K562 (cell line): ENCODE measurements around the gene TCEAL4. TPM values are rescaled to one million over a fixed set of nuclear protein-coding genes. Genes with fewer than 3 reads are reported as not detected.

Source experiments
- ATAC-seq: fragments of 200-7000 bp; cut with Tn5 transposase; 3 replicates; pipeline ENCODE4 v1.9.1; 2020; ENCODE audit warnings: moderate library complexity
- BruUV-seq: library from RNA; stranded (reverse); fragments of 400-500 nt; replicated peaks from 2 replicates; lab custom pipeline; 2021; lab: Mats Ljungman, UMichigan
- CTCF ChIA-PET: fragments of 300-600 bp; formaldehyde crosslinking; extraction: SDS; loops from one replicate; lab custom pipeline; 2021; ENCODE audit warnings: low intra/inter-chr PET ratio; lab: Yijun Ruan, JAX
- POLR2A ChIA-PET: fragments of 300-600, 350-650 bp; sonication (Branson Sonifier 250); formaldehyde crosslinking; extraction: SDS; loops from one replicate; lab custom pipeline; 2021; ENCODE audit warnings: antibody characterized with exemption, inconsistent platforms; lab: Yijun Ruan, JAX
- DNase-seq, 4 experiments: peaks; one replicate each; pipeline versions ENCODE4 v3.0.0 to v3.0.0-alpha.2; 2011 to 2018; ENCODE audit warnings: low spot score in 3 of 4, mixed read lengths in 3 of 4; ENCODE audit errors: extremely low read depth in 1 of 4
- FAIRE-seq: peaks from 2 replicates; lab custom pipeline; 2011; peaks lifted over from hg19 to GRCh38; lab: Jason Lieb, UNC
- H2AFZ ChIP-seq: 2 replicates; pipeline ENCODE4 v1.6.0; 2011; ENCODE audit warnings: low read depth, low read length, control low read depth, inconsistent platforms
- H3K27ac ChIP-seq: fragments of 200-600 bp; 3 replicates; pipeline ENCODE4 v1.8.0; 2011; ENCODE audit warnings: low read depth, mild to moderate bottlenecking, control low read depth, inconsistent platforms, low read length, moderate library complexity, mixed read lengths; ENCODE audit errors: extremely low read depth
- H3K27me3 ChIP-seq, 2 experiments: fragments of 300-600 bp in 1 of 2; 2 replicates in 1 of 2; 3 replicates in 1 of 2; pipeline versions ENCODE4 v1.6.0 to v1.8.0; 2011; ENCODE audit warnings: inconsistent platforms in 2 of 2, low read length in 2 of 2, mild to moderate bottlenecking in 1 of 2, mixed read lengths in 1 of 2, moderate library complexity in 1 of 2; ENCODE audit not compliant: control insufficient read depth in 2 of 2, insufficient read depth in 2 of 2
- H3K36me3 ChIP-seq: fragments of 300-600 bp; 3 replicates; pipeline ENCODE4 v1.8.0; 2011; ENCODE audit warnings: mild to moderate bottlenecking, low read length, inconsistent platforms; ENCODE audit not compliant: control insufficient read depth, insufficient read depth
- H3K4me1 ChIP-seq, 2 experiments: fragments of 200-600 bp in 1 of 2; replicated peaks in 1 of 2; 2 replicates in 1 of 2; 3 replicates in 1 of 2; pipeline versions ENCODE4 v1.5.1 to v1.8.0; 2011; ENCODE audit warnings: inconsistent platforms in 2 of 2, low read length in 2 of 2, mild to moderate bottlenecking in 1 of 2, mixed read lengths in 1 of 2, moderate library complexity in 1 of 2; ENCODE audit not compliant: control insufficient read depth in 2 of 2, insufficient read depth in 2 of 2
- H3K4me2 ChIP-seq: 2 replicates; pipeline ENCODE4 v1.6.1; 2011; ENCODE audit warnings: low read length, control low read depth, inconsistent platforms, mixed read lengths; ENCODE audit not compliant: insufficient read depth
- H3K4me3 ChIP-seq: fragments of 200-600 bp; sonication (generic), shearing (Covaris generic); 2 replicates; pipeline ENCODE4 v1.5.1; 2016; ENCODE audit warnings: control low read depth, inconsistent platforms
- H3K79me2 ChIP-seq: fragments of 200-600 bp; 3 replicates; pipeline ENCODE4 v1.8.0; 2011; ENCODE audit warnings: low read length, inconsistent platforms; ENCODE audit not compliant: control insufficient read depth, insufficient read depth
- H3K9ac ChIP-seq, 2 experiments: 2 replicates each; pipeline versions ENCODE4 v1.6.0 to v1.6.1; 2011; ENCODE audit warnings: low read depth in 2 of 2, low read length in 2 of 2, control low read depth in 1 of 2, inconsistent platforms in 1 of 2, mild to moderate bottlenecking in 1 of 2, mixed read lengths in 1 of 2; ENCODE audit not compliant: insufficient read depth in 1 of 2
- H3K9me1 ChIP-seq: one replicate; pipeline ENCODE4 v1.6.0; 2011; ENCODE audit warnings: inconsistent platforms, mild to moderate bottlenecking, low read length, moderate library complexity; ENCODE audit not compliant: control insufficient read depth, insufficient read depth
- H3K9me3 ChIP-seq: replicated peaks from 2 replicates; pipeline ENCODE4 v1.5.1; 2011; ENCODE audit warnings: low read depth, low read length, inconsistent platforms; ENCODE audit not compliant: control insufficient read depth, insufficient read depth
- H4K20me1 ChIP-seq: replicated peaks from 2 replicates; pipeline ENCODE4 v1.6.1; 2011; ENCODE audit warnings: low read length, inconsistent platforms, mixed read lengths; ENCODE audit not compliant: control insufficient read depth, insufficient read depth
- PCBP2 ChIP-seq: fragments of 200-400 bp; formaldehyde crosslinking; IDR thresholded peaks from 2 replicates; pipeline ENCODE4 v1.6.1; 2018; ENCODE audit warnings: low read length, low read depth, mild to moderate bottlenecking, moderate library complexity; ENCODE audit not compliant: poor library complexity, severe bottlenecking
- RB1 ChIP-seq: fragments of 450-650 bp; IDR thresholded peaks from 2 replicates; pipeline ENCODE4 v1.6.1; 2017; ENCODE audit warnings: low read depth, mild to moderate bottlenecking
- SIN3B ChIP-seq: fragments of 450-650 bp; IDR thresholded peaks from 2 replicates; pipeline ENCODE4 v1.6.1; 2017; ENCODE audit warnings: low read depth, mild to moderate bottlenecking, moderate library complexity
- ZNF3 ChIP-seq: fragments of 250-450 bp; sonication (Bioruptor Pico); IDR thresholded peaks from 2 replicates; pipeline ENCODE4 v1.5.0; 2021; ENCODE audit warnings: mild to moderate bottlenecking, moderate library complexity
- ZNF311 ChIP-seq: fragments of 250-450 bp; sonication (Bioruptor Pico); IDR thresholded peaks from 2 replicates; pipeline ENCODE4 v1.4.0; 2020; ENCODE audit warnings: mild to moderate bottlenecking, moderate library complexity
- WGBS: fragments of 100-300 bp; shearing (Covaris generic); methylation state at CpG from one replicate; pipeline ENCODE4 v1.1.6; 2016; ENCODE audit warnings: low coverage, mixed read lengths; ENCODE audit not compliant: insufficient coverage; ENCODE audit errors: missing lambda C conversion rate; 5-methylcytosine and 5-hydroxymethylcytosine counted together
- in situ Hi-C: fragments of 300-500 bp; cut with MboI; formaldehyde crosslinking; loops from 4 replicates; pipeline ENCODE4 v1.15.0; 2018; ENCODE audit warnings: inconsistent platforms, mixed read lengths
- intact Hi-C: fragments of 100-400 bp; cut with micrococcal nuclease; formaldehyde crosslinking; loops from 2 replicates; pipeline ENCODE4 v1.14.2; 2022
- polyA plus RNA-seq, 8 experiments: library from polyadenylated mRNA; depleted of rRNA in 4 of 8; stranded (reverse) in 5 of 8; unstranded in 3 of 8; fragments of >200 nt; fragmentation: Nextera tagmentation in 2 of 8; fragmentation: Illumina TruSeq in 1 of 8; extraction: Ambion mirVana in 2 of 8; extraction: Trizol in 1 of 8; gene quantifications; 2 replicates each; pipeline versions ENCODE4 v1.2.1 to v1.2.3, GENCODE V29; 2011 to 2014; ENCODE audit warnings: inconsistent platforms in 1 of 8, missing spikeins in 1 of 8
- total RNA-seq, 7 experiments: library from RNA; depleted of rRNA in 6 of 7; stranded (reverse); fragments of >200 nt in 6 of 7; fragmentation: Illumina TruSeq in 2 of 7; extraction: Trizol in 2 of 7; gene quantifications; 2 replicates each; pipeline versions ENCODE4 v1.2.1 to v1.2.3, GENCODE V29; 2011 to 2021; ENCODE audit warnings: low replicate concordance in 1 of 7
- TF ChIP-seq, protein P1 (sequence below): fragments of 450-650 bp; conservative IDR thresholded peaks from 2 replicates; pipeline ENCODE4 v1.6.1; 2016; ENCODE audit warnings: missing genetic modification characterization, low read depth, mild to moderate bottlenecking, control low read depth, missing compliant biosample characterization

Gene TCEAL4
- total and polyA plus RNA-seq, 9 of the 15 experiments (the other 6 are each of a cell fraction or from before 2014, with no cell fraction given), result 0.36 to 12.3 (median 7.9) TPM

DNA sequence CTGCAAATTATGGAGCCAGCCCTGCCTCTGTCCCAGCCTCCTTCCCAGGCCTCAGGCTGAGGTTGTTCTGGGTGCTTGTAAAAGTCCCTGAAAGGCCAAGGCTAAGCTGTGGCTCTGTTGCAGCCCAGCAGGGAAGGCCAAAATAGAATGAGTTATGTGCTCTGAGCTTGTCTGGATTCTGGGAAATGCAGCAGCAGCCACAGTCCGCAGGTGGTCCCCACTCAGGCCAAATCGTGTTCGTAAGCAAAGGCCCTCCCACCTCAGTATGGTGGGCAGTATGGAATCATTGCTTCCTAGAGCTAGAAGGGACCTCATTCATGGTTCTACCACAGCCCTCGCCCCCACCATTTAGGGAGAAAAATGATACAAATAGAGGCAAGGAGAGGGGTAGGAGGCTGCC lies 38.8 kb downstream of the TCEAL4 start:
- Histone ChIP-seq H3K27ac (no peak overlapping the region), H3K9me3 (no peaks in the 10 kb centered on the region), H4K20me1 (no peaks in the 10 kb centered on the region), H3K9ac (no peak overlapping the region), H3K36me3 (no peaks in the 10 kb centered on the region), H3K4me1 (peaks cover 0 to under 1% of the 10 kb centered on the region in 2 experiments; a peak in 3 of 5 replicates), H2AFZ (no peak overlapping the region), H3K79me2 (no peaks in the 10 kb centered on the region), H3K4me3 (no peak overlapping the region), H3K9me1 (no peaks in the 10 kb centered on the region), H3K27me3 (no peaks in the 10 kb centered on the region), H3K4me2 (no peak overlapping the region)
- FAIRE-seq (no peak), DNase-seq (no peak), ATAC-seq (no peak; the same call in 2 of the 3 replicates)
- in situ Hi-C loops (no loop called here), intact Hi-C loops (no loop called here)
- BruUV-seq, result no TSS peak
- TF ChIP-seq PCBP2, result no peak
- TF ChIP-seq ZNF311 (CRISPR knock-in tag), result no peak
- TF ChIP-seq, protein P1, sequence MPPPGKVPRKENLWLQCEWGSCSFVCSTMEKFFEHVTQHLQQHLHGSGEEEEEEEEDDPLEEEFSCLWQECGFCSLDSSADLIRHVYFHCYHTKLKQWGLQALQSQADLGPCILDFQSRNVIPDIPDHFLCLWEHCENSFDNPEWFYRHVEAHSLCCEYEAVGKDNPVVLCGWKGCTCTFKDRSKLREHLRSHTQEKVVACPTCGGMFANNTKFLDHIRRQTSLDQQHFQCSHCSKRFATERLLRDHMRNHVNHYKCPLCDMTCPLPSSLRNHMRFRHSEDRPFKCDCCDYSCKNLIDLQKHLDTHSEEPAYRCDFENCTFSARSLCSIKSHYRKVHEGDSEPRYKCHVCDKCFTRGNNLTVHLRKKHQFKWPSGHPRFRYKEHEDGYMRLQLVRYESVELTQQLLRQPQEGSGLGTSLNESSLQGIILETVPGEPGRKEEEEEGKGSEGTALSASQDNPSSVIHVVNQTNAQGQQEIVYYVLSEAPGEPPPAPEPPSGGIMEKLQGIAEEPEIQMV, result no peak
- no peak for TF ChIP-seq RB1
- TF ChIP-seq ZNF3 (CRISPR knock-in tag), result no peak
- TF ChIP-seq SIN3B, result no peak
- CTCF ChIA-PET, result no interaction called here
- WGBS, result 12% methylated on average over 3 of the region's 4 CpGs
- POLR2A ChIA-PET, result no interaction called here
